Measurements from ENCODE around the gene PVALEF.

The PVALEF gene

DNA sequence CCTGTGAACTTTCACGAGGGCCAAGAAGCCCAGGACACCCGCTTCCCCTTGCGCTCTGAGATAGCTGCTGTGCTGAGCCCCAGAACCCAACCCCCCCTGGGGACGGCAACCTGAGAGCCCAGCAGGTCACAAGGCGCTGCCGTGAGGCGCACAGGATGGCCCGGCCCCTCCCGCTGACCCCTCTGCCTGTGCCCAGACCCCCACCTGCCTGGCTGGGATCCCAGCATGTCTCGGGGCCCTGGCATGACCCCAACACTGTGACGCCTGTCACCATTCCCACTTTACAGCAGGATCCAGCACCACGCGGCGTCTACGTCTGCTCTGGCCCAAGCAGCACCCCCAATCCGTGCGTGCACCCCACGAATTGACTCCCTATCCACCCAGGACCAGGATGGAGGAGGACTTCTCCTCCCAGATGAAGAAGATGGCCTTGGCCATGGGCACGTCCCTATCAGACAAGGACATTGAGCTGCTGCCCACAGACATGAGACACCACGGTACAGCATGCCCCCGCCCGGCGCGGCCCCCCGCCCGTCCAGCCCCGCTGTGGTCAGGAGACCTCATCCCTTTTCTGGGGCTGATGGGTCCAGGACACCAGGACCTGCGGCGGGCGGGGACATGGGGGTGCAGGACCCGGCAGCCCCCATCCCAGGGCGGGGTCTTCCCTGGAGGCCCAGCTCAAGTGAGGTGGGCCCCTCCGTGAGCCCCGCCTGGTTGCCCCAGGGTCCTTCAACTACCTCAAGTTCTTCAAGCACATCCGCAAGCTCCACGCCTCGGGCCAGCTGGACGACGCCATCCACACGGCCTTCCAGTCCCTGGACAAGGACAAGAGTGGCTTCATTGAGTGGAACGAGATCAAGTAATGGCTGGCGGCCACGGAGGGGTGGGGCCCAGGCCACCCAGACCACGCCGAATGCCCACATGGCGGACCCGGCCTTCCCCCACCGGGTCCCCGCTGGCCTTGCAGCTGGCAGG, 15.8 kb downstream of the PVALEF start:
- FAIRE-seq (peak; percentile 48), DNase-seq (ENCODE audit: low spot score) (no peak)

DNA sequence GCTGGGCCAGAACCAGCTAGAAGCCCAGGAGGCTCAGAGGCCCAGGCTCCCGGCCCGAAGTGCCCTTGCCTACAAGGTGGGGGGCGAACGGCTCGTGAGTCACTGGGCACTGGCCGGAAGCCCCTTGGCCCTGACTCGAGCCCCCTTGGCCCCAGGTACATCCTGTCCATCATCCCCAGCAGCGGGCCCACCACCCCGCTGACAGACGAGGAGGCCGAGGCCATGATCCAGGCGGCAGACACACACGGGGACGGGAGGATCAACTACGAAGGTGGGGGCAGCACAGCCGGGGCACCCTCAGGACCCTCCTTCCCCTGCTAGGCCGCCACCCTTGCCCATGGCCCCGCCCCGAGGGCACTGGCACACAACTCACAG, 16.5 kb downstream of the PVALEF start:
- no peak for DNase-seq (ENCODE audit: low spot score)

DNA sequence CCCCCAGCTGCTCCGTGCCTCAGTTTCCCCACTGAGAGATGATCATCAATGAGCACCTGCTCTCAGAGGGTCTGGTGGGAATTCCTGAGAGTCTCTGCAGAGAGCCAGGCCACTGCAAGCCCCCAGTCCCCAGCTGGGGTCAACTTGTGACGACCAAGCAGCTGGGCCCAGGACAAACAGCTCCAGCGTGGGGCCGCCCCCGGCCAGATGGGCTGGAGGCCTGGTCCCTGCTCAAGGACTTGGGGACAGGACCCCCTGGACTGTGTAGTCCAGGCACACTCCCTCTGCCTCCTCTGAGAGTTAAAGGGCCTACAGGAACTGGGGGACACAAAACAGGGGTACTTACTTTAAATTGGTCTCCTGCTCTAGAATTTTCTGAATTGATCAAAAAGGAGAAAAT, 17.3 kb downstream of the PVALEF start:
- no peak for FAIRE-seq
- DNase-seq (ENCODE audit: low spot score) = no peak

More for the DNA sequence above, 16.5 kb downstream of the PVALEF start:
- no peak for FAIRE-seq

DNA sequence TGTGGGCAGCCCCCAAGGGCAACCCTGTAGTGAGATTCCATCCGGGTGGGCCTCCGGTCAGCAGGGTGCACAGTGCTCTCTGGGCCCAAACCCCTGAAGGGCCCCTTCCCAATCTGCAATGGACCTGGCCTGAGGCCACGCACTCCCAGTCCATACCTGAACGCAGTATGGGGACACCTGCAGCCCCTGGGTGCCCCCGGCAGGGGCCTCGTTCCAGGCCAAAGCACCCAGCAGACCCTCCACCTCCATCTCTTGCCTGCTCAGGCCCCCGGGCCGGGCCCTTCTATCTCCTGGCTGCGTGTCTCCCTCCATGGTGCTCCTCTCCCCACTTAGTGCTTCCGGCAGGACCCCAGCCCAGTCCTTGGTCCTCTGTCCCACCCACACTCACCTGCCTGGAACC, 18.0 kb downstream of the PVALEF start:
- FAIRE-seq (no peak), DNase-seq (ENCODE audit: low spot score) (no peak)

DNA sequence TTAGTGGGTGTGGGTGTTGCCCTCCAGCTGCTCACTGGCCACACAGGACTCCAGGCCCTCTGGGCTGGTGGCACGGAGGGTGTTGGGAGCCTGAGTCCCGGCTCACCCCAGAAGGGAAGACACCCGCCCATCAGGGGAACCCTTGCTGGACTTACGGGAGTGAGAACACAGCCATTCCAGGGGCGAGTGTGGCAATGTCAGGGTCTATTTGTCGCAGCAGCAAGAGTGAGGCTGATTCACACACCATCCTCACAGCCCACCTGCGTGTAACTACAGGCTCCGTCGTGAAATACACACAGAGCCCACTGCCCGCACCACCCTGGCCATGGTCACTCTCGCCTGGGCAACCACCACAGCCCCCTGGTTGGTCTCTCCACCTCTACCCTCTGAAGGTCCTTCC, 18.5 kb downstream of the PVALEF start:
- FAIRE-seq = peak; percentile 17
- DNase-seq (ENCODE audit: low spot score) = no peak

DNA sequence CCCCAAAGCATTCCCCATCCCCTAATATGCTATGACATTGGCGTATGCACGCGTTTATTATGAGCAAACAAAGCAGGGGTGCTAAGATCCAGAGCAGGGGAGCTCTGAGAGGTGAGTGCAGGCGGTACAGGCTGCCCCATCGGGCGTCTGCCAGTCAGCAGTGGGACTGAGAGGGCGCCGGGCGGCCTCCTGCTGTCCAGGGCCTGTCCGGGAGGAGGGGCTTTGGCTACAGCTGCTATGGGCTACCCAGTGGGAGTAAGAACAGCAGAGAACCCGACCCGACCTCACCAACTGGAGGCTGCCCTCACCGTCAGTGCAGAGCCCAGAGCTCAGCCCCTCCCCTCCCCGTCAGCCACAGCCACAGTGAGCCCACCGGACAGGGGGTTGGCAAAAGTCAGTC, 19.2 kb downstream of the PVALEF start:
- no peak for DNase-seq (ENCODE audit: low spot score)
- FAIRE-seq = no peak

DNA sequence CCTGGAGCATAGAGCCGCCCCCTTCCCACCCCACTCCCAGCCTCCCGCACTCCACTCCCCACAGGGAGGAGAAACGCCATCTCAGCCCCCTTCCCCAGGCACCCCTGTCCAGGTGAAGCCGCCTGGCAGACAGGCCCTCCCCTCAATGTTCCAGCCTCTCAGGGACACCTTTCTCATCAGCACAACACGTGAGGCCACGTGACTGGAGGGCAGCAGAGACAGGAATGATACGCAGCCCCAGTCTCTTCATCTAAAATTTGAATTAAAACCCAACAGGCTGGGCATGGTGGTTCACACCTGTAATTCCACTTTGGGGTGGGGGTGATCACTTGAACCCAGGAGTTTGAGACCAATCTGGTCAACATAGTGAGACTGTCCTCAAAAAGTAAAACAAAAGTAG, 20.9 kb downstream of the PVALEF start:
- DNase-seq (ENCODE audit: low spot score) (no peak), FAIRE-seq (no peak)

DNA sequence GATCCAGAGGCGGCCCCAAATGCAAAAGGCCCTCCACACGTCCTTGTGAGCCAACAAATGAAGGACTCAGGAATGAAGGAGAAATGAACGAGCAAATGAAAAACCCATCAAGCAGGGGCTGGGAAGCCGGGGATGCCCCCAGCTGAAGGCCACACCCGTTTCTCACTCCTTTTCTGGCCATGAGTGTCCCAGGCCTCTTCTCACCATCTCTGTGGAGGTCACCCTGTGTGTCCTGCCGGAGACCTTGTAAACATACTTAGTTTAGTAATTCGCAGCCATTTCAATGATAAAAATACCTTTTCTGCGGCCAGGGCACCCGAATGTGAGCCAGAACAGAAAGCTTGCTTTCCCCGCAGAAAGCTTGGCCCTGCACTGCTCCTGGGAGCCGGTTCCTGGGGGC, 21.8 kb downstream of the PVALEF start:
- DNase-seq (ENCODE audit: low spot score) = no peak
- FAIRE-seq = no peak

DNA sequence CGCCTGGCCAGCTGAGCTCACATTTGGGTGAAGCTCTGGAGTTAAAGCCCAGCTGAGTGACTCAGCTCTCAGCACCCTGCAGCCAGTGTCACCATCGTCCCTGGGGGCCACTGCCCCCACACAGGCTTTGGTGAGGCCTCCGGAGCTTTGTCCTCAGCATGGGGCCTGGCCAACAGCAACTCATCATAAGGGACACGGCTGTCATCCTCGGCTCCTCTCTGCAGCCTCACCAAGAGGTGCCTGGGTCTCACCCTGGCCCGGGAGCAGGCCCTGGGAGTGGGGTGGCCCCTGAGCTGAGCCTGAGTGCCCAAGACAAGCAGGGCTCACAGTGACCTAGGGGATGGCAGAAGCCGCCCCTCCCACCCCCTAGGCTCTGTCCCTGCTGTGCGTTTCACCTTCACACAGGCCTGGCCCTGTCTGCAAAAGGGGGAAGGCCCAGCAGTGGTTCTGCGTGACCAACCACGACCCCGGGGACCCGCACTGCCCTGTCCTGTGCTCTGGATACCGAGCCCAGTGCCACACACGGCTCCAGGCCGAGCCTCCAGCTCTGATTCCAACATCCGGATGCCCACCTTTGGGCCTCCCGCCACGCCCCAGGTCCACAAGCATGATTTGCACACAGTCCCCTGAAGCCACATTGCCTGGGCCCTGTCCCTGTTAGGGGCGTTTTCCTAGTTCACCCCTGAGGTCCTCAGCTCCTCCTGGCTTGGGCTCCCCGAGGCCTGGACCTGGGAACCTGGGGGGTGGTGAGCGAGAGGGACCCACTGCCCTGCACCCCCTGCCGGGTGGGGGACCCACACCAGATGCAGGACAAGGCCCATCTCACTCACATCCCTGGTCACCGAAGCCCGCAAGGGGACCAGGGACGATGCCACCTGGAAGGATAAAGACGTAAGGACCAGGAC, 22.5 kb downstream of the PVALEF start:
- DNase-seq (ENCODE audit: low spot score) (no peak), FAIRE-seq (no peak)

DNA sequence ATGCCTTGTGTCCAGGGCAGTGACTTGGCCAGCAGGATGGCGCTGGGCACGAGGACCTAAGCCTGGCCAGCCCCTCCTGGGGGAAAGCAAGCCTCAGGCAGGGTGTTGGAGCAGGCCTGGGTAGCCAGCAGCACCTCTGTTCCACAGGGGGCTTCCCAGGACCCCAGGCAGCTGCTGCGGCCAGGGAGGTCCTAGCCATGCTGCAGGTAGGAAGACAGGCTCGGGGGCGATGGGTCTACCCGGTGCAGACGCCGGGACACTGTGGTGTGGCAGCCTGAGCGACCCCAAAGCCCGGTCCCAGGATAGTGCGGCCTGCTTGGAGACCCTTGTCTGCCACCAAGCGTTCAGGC, 23.2 kb downstream of the PVALEF start:
- FAIRE-seq (no peak), DNase-seq (ENCODE audit: low spot score) (no peak)

DNA sequence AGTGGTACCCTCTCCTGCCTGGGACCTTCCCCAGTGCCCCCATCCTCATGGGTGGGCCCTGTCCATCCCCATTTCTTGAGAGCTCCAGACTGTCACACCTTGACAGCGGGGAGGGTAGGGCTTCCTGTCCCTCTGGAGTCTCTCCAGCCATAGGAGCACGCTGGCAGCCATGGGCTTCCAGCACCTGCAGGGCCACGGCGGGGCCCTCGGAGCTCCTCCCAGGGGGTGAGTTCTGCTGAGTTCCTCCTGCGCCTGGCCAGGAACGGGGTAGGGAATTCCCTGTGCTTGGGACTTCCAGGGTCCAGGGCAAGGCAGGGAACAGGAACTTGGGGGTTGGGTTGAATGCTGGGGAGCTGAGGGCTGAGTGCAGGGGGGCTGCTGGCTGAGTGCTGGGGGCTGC, 23.7 kb downstream of the PVALEF start:
- no peak for FAIRE-seq
- DNase-seq (ENCODE audit: low spot score) = no peak

DNA sequence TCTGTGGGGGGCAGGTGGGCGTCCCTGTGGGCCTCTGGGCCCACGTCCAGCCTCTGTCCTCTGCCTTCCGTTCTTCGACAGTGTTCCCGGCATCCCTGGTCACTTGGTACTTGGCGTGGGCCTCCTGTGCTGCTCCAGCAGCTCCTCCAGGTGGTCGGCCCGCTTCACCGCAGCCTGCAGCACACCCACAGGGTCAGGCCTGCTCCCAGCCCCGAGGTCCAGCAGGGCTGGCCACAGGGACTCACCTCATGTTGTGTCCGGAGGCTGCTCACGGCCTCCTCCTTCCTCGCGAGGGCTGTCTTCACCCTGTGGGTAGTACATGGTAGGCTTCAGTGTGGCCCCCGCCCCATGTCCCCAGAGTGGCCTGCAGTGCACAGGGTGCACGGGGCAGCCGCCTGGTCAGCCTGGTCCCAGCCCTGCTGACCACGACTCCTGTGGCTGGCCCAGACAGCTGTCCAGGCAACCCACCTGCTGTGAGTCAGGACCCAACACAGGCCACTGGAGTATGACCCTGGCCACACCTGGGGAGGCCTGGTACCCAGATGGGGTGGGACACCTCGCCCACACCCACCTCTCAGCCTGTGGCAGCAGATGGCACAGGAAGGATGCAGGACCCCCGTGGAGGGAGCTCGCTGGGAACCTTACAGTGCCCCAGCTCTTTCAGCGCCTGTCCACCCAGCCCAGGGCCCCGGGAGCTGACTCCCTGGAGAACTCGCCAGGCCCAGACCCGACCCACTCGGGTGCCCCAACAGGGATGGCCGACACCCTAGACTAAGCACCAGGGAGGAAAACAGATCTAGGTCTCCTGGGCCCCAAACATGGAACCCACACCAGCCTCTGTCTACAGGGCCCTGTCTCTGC, 24.6 kb downstream of the PVALEF start:
- peak; percentile 48 for FAIRE-seq
- DNase-seq (ENCODE audit: low spot score) = no peak

DNA sequence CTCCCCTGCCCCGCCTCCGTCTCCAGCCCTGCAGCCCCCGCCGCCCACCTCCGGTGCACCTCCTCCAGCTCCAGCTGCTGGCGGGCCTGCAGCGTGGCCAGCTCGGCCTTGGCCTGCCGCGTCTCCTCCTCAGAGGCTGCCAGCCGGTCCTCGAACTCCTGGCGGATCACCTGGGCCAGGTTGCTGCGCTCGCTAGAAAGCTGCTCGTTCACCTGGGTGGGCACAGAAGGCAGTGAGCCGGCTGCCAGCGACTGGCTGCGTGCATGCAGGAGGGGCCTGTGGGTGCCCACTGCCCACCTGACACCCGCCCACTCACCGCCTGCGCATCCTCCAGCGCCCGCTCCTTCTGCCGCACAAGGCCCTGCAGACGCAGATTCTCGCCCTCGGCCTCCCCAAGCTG, 25.3 kb downstream of the PVALEF start:
- DNase-seq (ENCODE audit: low spot score) (no peak), FAIRE-seq (no peak)

DNA sequence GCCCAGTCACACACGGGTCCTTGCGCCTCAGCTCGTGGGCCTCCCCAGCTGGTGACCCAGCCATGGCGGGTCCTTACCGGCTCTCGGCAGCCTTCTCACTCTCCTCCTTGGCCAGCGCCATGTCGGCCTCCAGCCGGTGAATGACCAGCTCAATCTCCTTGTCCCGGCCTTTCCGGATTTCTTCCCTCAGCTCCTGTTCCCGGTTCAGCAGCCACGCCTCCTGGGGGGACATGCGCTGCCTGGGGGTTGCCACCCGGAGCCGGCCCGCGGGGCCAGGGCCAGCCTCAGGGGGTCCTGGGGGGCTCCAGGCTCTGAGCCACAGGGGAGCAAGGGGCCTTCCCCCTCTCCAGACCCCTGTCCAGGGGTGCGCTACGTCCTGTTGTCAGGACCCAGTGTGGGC, 25.8 kb downstream of the PVALEF start:
- no peak for DNase-seq (ENCODE audit: low spot score)
- no peak for FAIRE-seq

DNA sequence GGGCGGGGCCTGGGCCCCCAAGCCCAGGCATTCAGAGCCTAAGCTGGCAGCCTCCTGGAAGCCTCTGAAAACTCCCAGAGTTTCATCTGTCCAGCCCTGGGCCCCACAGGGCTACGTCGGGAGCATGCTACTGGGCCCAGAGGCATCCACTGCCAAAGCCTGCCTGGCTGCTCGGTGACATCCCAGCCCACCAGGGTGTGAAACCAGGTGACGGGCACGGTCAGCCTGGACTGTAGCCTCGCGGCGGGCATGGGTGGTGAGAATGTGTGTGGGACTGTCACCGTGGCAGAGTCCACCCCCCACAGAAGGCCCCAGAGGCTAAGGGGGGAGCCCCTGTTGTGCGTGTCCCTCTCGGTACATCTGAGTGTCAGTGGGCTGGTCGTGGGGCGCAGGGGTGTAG, 26.3 kb downstream of the PVALEF start:
- no peak for DNase-seq (ENCODE audit: low spot score)
- FAIRE-seq = peak; percentile 17

DNA sequence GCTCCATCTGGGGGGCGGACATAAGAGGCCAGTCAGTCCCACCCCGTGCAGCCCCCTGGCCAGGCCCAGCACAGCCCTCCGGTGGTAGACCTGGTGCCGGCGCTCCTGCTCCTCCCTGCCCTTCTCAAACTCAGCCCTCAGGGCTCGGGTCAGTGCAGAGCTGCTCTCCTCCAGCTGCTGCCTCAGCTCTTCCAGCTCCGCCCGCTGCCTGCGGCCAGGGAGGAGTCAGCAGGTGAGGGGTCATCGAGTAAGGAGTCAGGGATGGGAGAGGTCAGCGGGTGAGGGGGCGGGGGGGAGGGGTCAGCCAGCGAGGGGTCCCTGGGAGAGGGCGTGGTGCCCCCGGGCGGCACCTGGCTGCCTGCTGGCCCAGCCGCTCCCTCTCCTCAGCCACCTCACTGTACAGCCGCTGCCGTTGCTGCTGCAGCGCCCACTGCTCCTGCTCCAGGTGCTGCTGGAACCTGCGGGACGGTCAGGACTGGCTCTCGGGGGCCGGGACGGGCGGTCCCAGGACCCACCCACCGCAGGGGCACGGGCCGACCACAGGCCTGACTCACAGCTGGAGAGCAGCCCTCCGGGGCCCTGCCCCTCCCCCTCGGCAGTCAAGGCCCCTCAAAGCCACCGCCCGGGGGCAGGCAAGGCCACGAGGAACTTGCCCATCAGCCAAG, 27.2 kb downstream of the PVALEF start:
- DNase-seq (ENCODE audit: low spot score) (no peak), FAIRE-seq (no peak)

DNA sequence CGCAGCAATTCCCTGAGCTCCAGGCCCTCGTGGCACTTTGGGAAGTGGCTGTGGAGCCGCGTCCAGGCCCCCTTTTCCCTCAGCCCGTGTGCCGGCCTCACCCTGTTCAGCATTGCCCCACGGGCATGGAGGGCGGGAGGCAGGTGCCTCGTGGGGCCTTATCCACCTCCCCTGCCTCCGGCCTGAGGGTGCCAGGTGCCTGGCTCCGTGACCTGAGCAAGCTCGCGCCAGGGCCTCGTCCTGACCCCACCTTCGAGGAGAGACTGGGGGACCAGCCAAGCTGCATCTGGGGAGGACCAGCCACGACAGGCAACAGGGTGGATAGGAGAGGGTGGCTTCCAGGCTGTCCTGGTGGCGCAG, 27.7 kb downstream of the PVALEF start:
- DNase-seq (ENCODE audit: low spot score) = no peak
- no peak for FAIRE-seq

DNA sequence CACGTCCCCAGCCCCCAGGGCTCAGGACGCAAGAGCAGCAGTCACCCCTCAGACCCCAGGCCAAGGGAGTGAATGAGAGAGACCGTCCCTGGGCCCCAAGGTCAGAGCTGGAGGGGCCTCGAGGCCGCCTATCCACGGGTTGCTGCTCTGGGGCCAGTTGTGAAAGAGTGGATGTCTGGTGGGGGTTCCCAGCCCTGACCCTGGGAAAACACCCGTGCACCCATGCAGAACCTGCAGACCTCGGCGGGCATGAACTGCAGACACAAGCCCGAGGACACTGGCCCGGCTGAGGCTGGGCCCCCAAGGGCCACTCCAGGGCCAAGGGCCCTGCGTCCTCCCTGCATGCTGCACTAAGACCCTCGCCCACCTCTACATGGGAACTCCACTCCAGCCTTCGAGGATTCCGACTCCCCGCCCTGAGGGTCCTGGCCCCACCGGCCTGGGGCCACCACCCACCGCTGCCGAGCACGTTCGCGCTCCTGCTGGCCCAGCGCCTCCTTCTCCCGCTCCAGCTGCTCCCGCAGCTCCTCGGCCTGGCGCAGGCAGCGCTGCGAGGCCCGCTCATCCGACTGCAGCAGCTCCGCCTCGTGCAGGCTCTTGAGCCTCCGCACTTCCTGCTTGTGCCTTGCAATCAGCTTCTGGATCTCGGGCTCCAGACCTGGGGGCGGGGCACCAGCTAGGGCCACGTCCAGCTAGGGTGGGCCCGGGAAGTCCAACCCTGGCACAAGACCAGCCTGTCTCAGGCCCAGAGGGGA, 28.3 kb downstream of the PVALEF start:
- FAIRE-seq (no peak), DNase-seq (ENCODE audit: low spot score) (no peak)

DNA sequence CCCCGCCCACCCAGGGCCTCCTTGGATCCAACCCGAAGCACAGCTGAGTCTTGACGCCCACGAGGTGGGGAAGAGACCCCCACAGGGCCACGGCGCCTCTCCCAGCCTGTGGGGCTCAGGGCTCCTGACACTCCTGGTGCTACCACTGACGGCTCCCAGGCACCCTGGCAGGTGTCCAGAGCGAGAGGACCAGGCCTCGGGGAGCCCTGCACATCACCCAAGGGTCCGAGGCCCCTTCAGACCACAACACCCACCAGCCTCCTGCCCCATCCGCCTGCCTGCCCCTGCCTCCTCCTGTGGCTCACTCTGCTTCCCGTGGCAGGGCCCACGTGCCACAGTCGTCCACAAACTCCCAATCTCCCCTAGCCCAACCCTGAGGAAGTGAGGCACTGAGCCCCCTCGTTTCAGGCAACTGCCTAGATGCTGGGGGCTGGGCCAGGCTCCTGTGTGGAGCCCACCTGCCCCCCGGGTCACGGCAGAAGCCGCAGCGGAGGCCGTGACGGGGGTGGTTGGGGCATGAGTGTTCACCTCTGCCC, 29.0 kb downstream of the PVALEF start:
- FAIRE-seq (no peak), DNase-seq (ENCODE audit: low spot score) (no peak)
